Neural cell (in vitro differentiated cells): Measurements from ENCODE around the gene USP36. TPM values are rescaled to one million over a fixed set of nuclear protein-coding genes. Genes with fewer than 3 reads are reported as not detected.

Source experiments
- H2AFZ ChIP-seq: fragments of 200-600, 300-800 bp; sonication (generic), shearing (Covaris generic); 2 replicates; pipeline ENCODE4 v1.6.0; 2014; ENCODE audit warnings: low read depth, mild to moderate bottlenecking, antibody characterized with exemption, low read length, moderate library complexity
- H3F3A ChIP-seq: fragments of 200-600 bp; shearing (Covaris generic); 2 replicates; pipeline ENCODE4 v1.6.1; 2016; ENCODE audit warnings: mild to moderate bottlenecking, moderate library complexity, mixed read lengths, antibody characterized with exemption, low read length; ENCODE audit not compliant: insufficient read depth, poor library complexity, severe bottlenecking
- H3K27ac ChIP-seq: fragments of 200-600, 300-800 bp; sonication (generic), shearing (Covaris generic); 2 replicates; pipeline ENCODE4 v1.5.1; 2014; ENCODE audit warnings: mild to moderate bottlenecking, low read length, moderate library complexity
- H3K27me3 ChIP-seq: fragments of 300-800, 200-600 bp; sonication (generic), shearing (Covaris generic); 2 replicates; pipeline ENCODE4 v1.6.0; 2014; ENCODE audit warnings: mild to moderate bottlenecking, low read depth, low read length, moderate library complexity; ENCODE audit not compliant: insufficient read depth
- H3K36me3 ChIP-seq: fragments of 300-800, 200-600 bp; sonication (generic), shearing (Covaris generic); 2 replicates; pipeline ENCODE4 v1.5.1; 2014; ENCODE audit warnings: mild to moderate bottlenecking, antibody characterized with exemption, low read length, moderate library complexity; ENCODE audit not compliant: insufficient read depth
- H3K4me2 ChIP-seq: fragments of 300-800, 200-600 bp; sonication (generic), shearing (Covaris generic); 2 replicates; pipeline ENCODE4 v1.6.0; 2014; ENCODE audit warnings: mild to moderate bottlenecking, low read length
- H3K4me3 ChIP-seq: fragments of 300-800, 200-600 bp; sonication (generic), shearing (Covaris generic); 2 replicates; pipeline ENCODE4 v1.5.1; 2014; ENCODE audit warnings: mild to moderate bottlenecking, low read length, moderate library complexity
- H3K79me2 ChIP-seq: fragments of 200-600 bp; shearing (Covaris generic); replicated peaks from 2 replicates; pipeline ENCODE4 v1.6.0; 2014; ENCODE audit warnings: mild to moderate bottlenecking, low read length, moderate library complexity; ENCODE audit not compliant: insufficient read depth
- H3K9ac ChIP-seq: fragments of 300-800, 200-600 bp; sonication (generic), shearing (Covaris generic); 2 replicates; pipeline ENCODE4 v1.6.1; 2016; ENCODE audit warnings: mild to moderate bottlenecking, low read length, mixed read lengths
- H3K9me2 ChIP-seq: fragments of 200-600 bp; shearing (Covaris generic); 2 replicates; pipeline ENCODE4 v1.6.1; 2016; ENCODE audit warnings: mild to moderate bottlenecking, low read length, mixed read lengths; ENCODE audit not compliant: insufficient read depth
- H3K9me3 ChIP-seq: fragments of 200-600, 300-800 bp; sonication (generic), shearing (Covaris generic); 2 replicates; pipeline ENCODE4 v1.6.1; 2016; ENCODE audit warnings: mild to moderate bottlenecking, mixed run types, low read length, moderate library complexity, mixed read lengths
- H4K20me1 ChIP-seq: fragments of 200-600 bp; shearing (Covaris generic); 2 replicates; pipeline ENCODE4 v1.6.1; 2016; ENCODE audit warnings: mild to moderate bottlenecking, mixed run types; ENCODE audit not compliant: insufficient read depth
- CTCF ChIP-seq: fragments of 450-650 bp; IDR thresholded peaks from 2 replicates; pipeline ENCODE4 v1.5.1; 2014; ENCODE audit warnings: antibody characterized with exemption, mild to moderate bottlenecking, moderate library complexity; ENCODE audit not compliant: poor library complexity, severe bottlenecking
- EP300 ChIP-seq: fragments of 450-650 bp; conservative IDR thresholded peaks from 2 replicates; pipeline ENCODE4 v1.6.1; 2014; ENCODE audit warnings: antibody characterized with exemption, mild to moderate bottlenecking, moderate library complexity; ENCODE audit not compliant: poor library complexity, severe bottlenecking
- EZH2 ChIP-seq: fragments of 200-600, 300-800 bp; shearing (Covaris generic), sonication (generic); IDR thresholded peaks from 2 replicates; pipeline ENCODE4 v1.6.1; 2014; ENCODE audit warnings: antibody characterized with exemption, low read length, borderline replicate concordance, mild to moderate bottlenecking; ENCODE audit not compliant: insufficient read depth, poor library complexity, severe bottlenecking
- MXI1 ChIP-seq: fragments of 450-650 bp; conservative IDR thresholded peaks from 2 replicates; pipeline ENCODE4 v1.6.1; 2014; ENCODE audit warnings: antibody characterized with exemption, mild to moderate bottlenecking; ENCODE audit not compliant: poor library complexity, severe bottlenecking
- POLR2AphosphoS5 ChIP-seq: IDR thresholded peaks from 2 replicates; pipeline ENCODE4 v1.6.1; 2012
- RAD21 ChIP-seq: fragments of 450-650 bp; conservative IDR thresholded peaks from 2 replicates; pipeline ENCODE4 v1.6.1; 2014; ENCODE audit warnings: antibody characterized with exemption, mild to moderate bottlenecking, moderate library complexity
- REST ChIP-seq: IDR thresholded peaks from 2 replicates; pipeline ENCODE4 v1.6.1; 2012; ENCODE audit warnings: borderline replicate concordance
- SMC3 ChIP-seq: fragments of 450-650 bp; conservative IDR thresholded peaks from 2 replicates; pipeline ENCODE4 v1.6.1; 2014; ENCODE audit warnings: antibody characterized with exemption, mild to moderate bottlenecking, moderate library complexity; ENCODE audit not compliant: poor library complexity
- TAF1 ChIP-seq: IDR thresholded peaks from 2 replicates; pipeline ENCODE4 v1.6.1; 2012; ENCODE audit warnings: low read depth
- polyA plus RNA-seq: library from polyadenylated mRNA; depleted of rRNA; stranded (reverse); fragments of >200 nt; gene quantifications from 2 replicates; pipeline ENCODE4 v1.2.3, GENCODE V29; 2014

The USP36 gene
- polyA plus RNA-seq, 1 donor from 2014 or later: 14.4 TPM

GRCh38 chr17:78861229-78861628, 20.6 kb upstream of the USP36 start:
- Histone ChIP-seq H3K9ac (no peak overlapping the region), H3K9me2 (no peaks in the 10 kb centered on the region), H3K27me3 (no peaks in the 10 kb centered on the region), H3K4me3 (no peak overlapping the region), H3F3A (no peaks in the 10 kb centered on the region), H3K79me2 (no peaks in the 10 kb centered on the region), H3K9me3 (no peaks in the 10 kb centered on the region), H4K20me1 (no peaks in the 10 kb centered on the region), H2AFZ (no peak overlapping the region), H3K36me3 (no peaks in the 10 kb centered on the region), H3K27ac (no peak overlapping the region), H3K4me2 (no peak overlapping the region)
- TF ChIP-seq CTCF (no peak), RAD21 (no peak), EZH2 (no peak)

GRCh38 chr17:78859051-78859450, 18.4 kb upstream of the USP36 start:
- Histone ChIP-seq H3K9ac (no peak overlapping the region), H2AFZ (no peak overlapping the region), H3K9me3 (no peaks in the 10 kb centered on the region), H3K9me2 (no peaks in the 10 kb centered on the region), H3K27ac (no peak overlapping the region), H3K4me3 (no peak overlapping the region), H3K36me3 (no peaks in the 10 kb centered on the region), H3F3A (no peaks in the 10 kb centered on the region), H3K4me2 (no peak overlapping the region), H4K20me1 (no peaks in the 10 kb centered on the region), H3K79me2 (no peaks in the 10 kb centered on the region), H3K27me3 (no peaks in the 10 kb centered on the region)
- no peak for TF ChIP-seq EZH2
- TF ChIP-seq RAD21: no peak
- TF ChIP-seq EP300: no peak
- no peak for TF ChIP-seq TAF1
- no peak for TF ChIP-seq REST
- no peak for TF ChIP-seq MXI1

GRCh38 chr17:78857266-78857665, 16.7 kb upstream of the USP36 start:
- Histone ChIP-seq H4K20me1 (no peaks in the 10 kb centered on the region), H3K9ac (no peak overlapping the region), H3K27ac (no peak overlapping the region), H2AFZ (no peak overlapping the region), H3K9me2 (no peaks in the 10 kb centered on the region), H3K4me3 (no peak overlapping the region), H3K4me2 (no peak overlapping the region), H3K9me3 (no peaks in the 10 kb centered on the region), H3K79me2 (no peaks in the 10 kb centered on the region), H3K27me3 (no peaks in the 10 kb centered on the region), H3K36me3 (no peaks in the 10 kb centered on the region), H3F3A (no peaks in the 10 kb centered on the region)
- TF ChIP-seq EZH2 (no peak), RAD21 (no peak), REST (no peak), EP300 (no peak), MXI1 (no peak), TAF1 (no peak), POLR2AphosphoS5 (no peak), CTCF (no peak), SMC3 (no peak)
